Fibroblast of pulmonary artery (primary cell): ENCODE data around the gene USHBP1.

Source experiments
- DNase-seq: peaks from one replicate; pipeline ENCODE4 v3.0.0-alpha.2; 2010; ENCODE audit warnings: low read depth
- H3K4me3 ChIP-seq: replicated peaks from 2 replicates; pipeline ENCODE4 v1.5.1; 2011; ENCODE audit warnings: low read depth, mild to moderate bottlenecking, control low read depth, low read length, moderate library complexity
- TF ChIP-seq, protein P1 (sequence below): IDR thresholded peaks from 2 replicates; pipeline ENCODE4 v1.5.1; 2011; ENCODE audit warnings: mild to moderate bottlenecking, control low read depth, low read length, inconsistent platforms; ENCODE audit errors: missing control alignments

USHBP1 gene

DNA sequence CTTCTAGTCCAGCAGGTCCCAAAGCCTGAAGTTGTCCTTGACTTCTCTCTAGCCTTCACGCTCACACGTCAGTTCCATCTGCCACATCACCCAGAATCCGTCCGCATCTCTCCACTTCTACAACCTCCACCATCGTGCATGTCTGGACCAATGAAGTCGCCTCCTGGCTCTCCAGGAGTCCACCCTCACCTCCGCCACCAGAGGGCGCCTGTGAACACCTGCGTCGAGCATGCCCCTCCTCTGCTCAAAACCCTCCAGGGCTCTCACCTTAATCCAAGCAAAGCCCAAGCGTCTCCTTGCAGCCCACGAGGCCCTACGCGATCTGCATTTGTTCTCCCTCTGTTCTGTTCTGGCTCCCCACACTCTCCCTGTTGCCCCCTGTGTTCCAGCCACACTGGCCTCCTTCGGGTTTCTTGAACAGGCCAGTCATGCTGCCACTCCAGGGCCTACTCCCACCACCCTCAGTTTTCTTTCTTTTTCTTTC is 3.7 kb downstream of the USHBP1 start:
- no peak overlapping the region for H3K4me3 ChIP-seq
- TF ChIP-seq, protein P1, sequence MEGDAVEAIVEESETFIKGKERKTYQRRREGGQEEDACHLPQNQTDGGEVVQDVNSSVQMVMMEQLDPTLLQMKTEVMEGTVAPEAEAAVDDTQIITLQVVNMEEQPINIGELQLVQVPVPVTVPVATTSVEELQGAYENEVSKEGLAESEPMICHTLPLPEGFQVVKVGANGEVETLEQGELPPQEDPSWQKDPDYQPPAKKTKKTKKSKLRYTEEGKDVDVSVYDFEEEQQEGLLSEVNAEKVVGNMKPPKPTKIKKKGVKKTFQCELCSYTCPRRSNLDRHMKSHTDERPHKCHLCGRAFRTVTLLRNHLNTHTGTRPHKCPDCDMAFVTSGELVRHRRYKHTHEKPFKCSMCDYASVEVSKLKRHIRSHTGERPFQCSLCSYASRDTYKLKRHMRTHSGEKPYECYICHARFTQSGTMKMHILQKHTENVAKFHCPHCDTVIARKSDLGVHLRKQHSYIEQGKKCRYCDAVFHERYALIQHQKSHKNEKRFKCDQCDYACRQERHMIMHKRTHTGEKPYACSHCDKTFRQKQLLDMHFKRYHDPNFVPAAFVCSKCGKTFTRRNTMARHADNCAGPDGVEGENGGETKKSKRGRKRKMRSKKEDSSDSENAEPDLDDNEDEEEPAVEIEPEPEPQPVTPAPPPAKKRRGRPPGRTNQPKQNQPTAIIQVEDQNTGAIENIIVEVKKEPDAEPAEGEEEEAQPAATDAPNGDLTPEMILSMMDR = peak; percentile 94
- DNase-seq = peak; percentile 81

DNA sequence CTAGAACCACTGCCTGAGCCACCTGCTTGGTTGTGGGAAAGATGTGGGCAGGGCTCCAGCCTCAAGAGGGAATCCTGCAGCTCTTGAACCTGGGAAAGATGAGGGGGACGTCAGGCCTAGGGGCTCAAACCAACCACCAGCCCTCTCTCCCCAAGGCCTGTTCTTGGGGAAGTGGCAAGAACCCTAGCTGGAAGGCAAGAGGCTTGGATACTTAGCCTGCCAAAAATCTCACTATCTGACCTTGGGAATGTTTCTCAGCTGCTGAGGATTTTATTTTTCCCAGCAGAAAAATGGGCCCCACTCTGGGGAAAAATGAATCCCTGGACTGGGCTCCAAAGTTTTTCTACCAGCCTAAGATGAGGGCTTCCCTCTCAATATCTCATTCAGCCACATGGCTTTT is 4.6 kb downstream of the USHBP1 start:
- no peak overlapping the region for H3K4me3 ChIP-seq
- no peak for DNase-seq
- TF ChIP-seq, protein P1 = no peak

DNA sequence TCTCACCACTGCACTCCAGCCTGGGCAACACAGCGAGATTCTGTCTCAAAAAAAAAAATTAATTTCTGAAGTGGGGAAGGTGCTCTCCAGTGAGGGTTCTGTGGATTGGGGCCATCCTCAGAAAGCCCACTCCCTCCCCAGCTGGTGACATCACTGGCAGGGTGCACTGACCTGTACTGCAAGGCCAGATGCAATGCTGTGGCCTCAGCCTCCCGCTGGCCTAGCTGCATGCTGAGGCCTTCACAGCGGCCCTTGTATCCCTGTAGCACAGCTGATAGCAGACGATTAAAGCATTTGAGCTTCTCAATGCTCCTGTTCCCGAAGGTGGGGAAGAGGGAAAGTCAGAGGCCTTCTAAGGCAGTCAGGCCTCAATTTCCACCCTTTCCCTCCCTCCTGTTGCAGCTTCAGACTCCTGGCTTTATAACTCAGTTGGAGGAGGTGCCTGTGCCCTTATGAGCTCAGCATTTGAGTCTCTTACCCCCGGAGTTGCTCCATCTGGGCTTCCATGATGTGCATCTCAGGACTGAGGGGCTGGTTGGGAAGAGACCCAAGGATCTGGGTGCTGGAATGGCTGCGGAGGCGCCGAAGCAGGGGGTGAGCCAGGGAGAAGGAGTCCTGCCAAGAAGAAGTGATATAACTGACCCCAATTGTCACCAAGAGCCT is 5.3 kb downstream of the USHBP1 start:
- TF ChIP-seq, protein P1 = no peak
- H3K4me3 ChIP-seq = no peak overlapping the region
- DNase-seq = no peak

DNA sequence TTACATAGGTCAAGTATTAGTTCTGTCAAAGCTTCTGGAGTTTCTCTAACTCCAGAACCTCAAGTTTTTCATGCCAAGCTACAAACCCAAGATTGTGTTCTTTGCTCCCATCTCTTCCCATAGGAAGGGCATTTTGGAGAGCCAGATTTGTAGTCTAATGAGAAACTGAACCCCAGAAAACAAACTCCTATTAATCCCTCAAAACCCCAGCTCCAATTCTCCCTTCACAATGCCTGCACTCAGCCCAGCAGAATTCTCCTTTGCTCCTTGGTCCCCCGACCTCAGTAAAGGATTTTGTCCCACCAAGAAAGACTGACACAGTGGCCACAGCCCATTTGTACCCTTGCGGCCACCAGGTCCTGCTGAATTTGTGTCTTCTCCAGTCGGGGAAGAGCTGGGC is 8.4 kb downstream of the USHBP1 start:
- no peak overlapping the region for H3K4me3 ChIP-seq
- TF ChIP-seq, protein P1 = no peak
- no peak for DNase-seq

DNA sequence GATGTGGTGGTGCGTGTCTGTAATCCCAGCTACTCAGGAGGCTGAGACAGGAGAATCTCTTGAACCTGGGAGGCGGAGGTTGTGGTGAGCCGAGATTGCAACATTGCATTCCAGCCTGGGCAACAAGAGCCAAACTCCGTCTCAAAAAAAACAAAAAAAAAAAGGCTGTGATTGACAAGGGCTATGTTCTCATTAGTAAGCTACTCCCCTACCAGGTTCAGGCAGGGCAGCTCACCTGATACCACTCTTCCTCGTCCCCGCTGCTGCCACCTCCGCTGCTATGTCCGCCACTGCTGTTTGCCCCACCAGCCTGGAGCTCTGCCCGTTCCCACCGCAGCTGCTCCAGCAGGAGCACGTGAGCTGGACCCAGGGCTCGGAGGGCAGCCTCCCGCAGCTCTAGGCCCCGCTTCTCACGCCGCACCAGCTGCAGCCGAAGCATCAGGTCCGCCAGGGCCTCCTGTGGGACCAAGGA is 9.4 kb downstream of the USHBP1 start:
- TF ChIP-seq, protein P1 = no peak
- no peak overlapping the region for H3K4me3 ChIP-seq
- DNase-seq = no peak

DNA sequence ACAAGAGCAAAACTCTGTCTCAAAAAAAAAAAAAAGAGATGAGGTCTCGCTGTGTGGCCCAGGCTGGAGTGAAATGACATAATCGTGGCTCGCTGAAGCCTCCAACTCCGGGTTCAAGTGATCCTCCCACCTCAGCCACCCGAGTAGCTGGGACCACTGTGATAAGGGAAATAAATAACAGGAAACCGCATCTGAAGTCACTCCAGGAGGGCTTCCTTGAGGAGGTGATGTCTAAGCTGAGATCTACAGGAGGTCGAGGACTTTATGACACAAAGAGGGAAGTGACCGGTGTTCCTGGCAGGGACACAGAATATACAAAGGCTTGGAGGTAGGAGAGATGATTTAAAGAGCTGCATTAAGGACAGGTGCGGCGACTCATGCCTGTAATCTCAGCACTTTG is 9.9 kb downstream of the USHBP1 start:
- H3K4me3 ChIP-seq = no peak overlapping the region
- DNase-seq = no peak
- TF ChIP-seq, protein P1 = no peak
